RWPE2 (cell line): Measurements from ENCODE around the gene NUP160.
"Not testable (repeated sequence)": the region's sequence is repeated elsewhere in the genome, so short reads cannot be mapped to it uniquely, and the experiment has no call there.

Experiments
- ATAC-seq: fragments of 200-7000 bp; cut with Tn5 transposase; 3 replicates; pipeline ENCODE4 v1.9.1; 2021; ENCODE audit warnings: low read depth
- DNase-seq: peaks from one replicate; pipeline ENCODE4 v3.0.0-alpha.2; 2020; ENCODE audit warnings: low spot score
- H3K27ac ChIP-seq: fragments of 450-650 bp; 2 replicates; pipeline ENCODE4 v1.5.1; 2017; ENCODE audit warnings: mild to moderate bottlenecking; ENCODE audit not compliant: poor library complexity, severe bottlenecking
- H3K27me3 ChIP-seq: fragments of 250-450 bp; sonication (Bioruptor Pico); 2 replicates; pipeline ENCODE4 v1.5.1; 2021; ENCODE audit warnings: mild to moderate bottlenecking, moderate library complexity; ENCODE audit not compliant: insufficient read depth, poor library complexity, severe bottlenecking
- H3K36me3 ChIP-seq: fragments of 250-450 bp; sonication (Bioruptor Pico); 2 replicates; pipeline ENCODE4 v1.5.1; 2020; ENCODE audit warnings: low read depth, mild to moderate bottlenecking, moderate library complexity
- H3K4me1 ChIP-seq: fragments of 250-450 bp; sonication (Bioruptor Pico); 2 replicates; pipeline ENCODE4 v1.5.1; 2021; ENCODE audit warnings: mild to moderate bottlenecking, moderate library complexity; ENCODE audit not compliant: insufficient read depth, poor library complexity, severe bottlenecking
- H3K4me3 ChIP-seq: fragments of 250-450 bp; sonication (Bioruptor Pico); 2 replicates; pipeline ENCODE4 v1.5.1; 2021; ENCODE audit warnings: mild to moderate bottlenecking, moderate library complexity; ENCODE audit not compliant: severe bottlenecking
- H3K9me3 ChIP-seq: fragments of 250-450 bp; sonication (Bioruptor Pico); 2 replicates; pipeline ENCODE4 v1.5.1; 2021; ENCODE audit warnings: mild to moderate bottlenecking, moderate library complexity; ENCODE audit not compliant: severe bottlenecking
- TF ChIP-seq, protein P1 (sequence below): fragments of 450-650 bp; IDR thresholded peaks from one replicate; pipeline ENCODE4 v1.5.1; 2017; ENCODE audit warnings: mild to moderate bottlenecking, moderate library complexity; ENCODE audit not compliant: poor library complexity, severe bottlenecking

Gene NUP160

DNA sequence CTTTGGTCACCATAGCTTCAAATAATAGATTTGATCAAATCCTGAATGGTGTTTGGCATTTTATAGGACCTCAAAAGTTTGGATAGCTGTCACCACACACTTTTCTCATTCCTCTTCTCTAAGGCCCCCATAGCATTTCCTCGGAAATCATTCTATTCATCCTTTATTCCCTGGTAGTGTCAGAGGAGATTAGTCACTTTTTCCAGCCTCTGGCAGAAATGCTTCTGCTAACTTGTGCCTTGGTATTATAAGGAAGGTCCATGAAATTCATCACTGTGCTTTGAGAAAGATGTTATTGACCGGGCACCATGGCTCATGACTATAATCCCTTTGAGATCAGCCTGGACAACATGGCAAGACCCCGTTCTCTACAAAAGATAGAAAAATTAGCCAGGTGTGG, 19.7 kb upstream of the NUP160 start:
- no peaks in the 10 kb centered on the region for H3K4me1 ChIP-seq

DNA sequence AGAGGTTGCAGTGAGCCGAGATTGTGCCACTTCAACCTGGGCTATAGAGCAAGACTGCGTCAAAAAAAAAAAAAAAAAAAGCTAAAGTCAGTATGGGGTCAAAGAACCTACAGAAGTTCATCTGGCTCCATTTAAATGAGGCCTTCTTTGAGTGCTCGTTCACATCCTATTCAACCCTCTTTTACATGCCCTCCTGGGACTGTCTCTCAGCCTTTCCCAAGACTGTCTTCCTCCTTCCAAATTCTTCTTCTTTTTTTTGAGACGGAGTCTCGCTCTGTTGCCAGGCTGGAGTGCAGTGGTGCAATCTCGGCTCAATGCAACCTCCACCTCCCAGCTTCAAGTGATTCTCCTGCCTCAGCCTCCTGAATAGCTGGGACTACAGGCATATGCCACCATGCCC, 18.7 kb upstream of the NUP160 start:
- DNase-seq, ATAC-seq, H3K4me3 ChIP-seq, H3K36me3 ChIP-seq, H3K27ac ChIP-seq, H3K9me3 ChIP-seq, H3K4me1 ChIP-seq, H3K27me3 ChIP-seq: not testable (repeated sequence)

More for the DNA sequence above, 19.7 kb upstream of the NUP160 start:
- Histone ChIP-seq H3K9me3 (no peaks in the 10 kb centered on the region), H3K27me3 (no peaks in the 10 kb centered on the region), H3K4me3 (no peak overlapping the region), H3K27ac (no peak overlapping the region), H3K36me3 (no peaks in the 10 kb centered on the region)
- TF ChIP-seq, protein P1, sequence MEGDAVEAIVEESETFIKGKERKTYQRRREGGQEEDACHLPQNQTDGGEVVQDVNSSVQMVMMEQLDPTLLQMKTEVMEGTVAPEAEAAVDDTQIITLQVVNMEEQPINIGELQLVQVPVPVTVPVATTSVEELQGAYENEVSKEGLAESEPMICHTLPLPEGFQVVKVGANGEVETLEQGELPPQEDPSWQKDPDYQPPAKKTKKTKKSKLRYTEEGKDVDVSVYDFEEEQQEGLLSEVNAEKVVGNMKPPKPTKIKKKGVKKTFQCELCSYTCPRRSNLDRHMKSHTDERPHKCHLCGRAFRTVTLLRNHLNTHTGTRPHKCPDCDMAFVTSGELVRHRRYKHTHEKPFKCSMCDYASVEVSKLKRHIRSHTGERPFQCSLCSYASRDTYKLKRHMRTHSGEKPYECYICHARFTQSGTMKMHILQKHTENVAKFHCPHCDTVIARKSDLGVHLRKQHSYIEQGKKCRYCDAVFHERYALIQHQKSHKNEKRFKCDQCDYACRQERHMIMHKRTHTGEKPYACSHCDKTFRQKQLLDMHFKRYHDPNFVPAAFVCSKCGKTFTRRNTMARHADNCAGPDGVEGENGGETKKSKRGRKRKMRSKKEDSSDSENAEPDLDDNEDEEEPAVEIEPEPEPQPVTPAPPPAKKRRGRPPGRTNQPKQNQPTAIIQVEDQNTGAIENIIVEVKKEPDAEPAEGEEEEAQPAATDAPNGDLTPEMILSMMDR = no peak
- ATAC-seq (no peak), DNase-seq (no peak)

DNA sequence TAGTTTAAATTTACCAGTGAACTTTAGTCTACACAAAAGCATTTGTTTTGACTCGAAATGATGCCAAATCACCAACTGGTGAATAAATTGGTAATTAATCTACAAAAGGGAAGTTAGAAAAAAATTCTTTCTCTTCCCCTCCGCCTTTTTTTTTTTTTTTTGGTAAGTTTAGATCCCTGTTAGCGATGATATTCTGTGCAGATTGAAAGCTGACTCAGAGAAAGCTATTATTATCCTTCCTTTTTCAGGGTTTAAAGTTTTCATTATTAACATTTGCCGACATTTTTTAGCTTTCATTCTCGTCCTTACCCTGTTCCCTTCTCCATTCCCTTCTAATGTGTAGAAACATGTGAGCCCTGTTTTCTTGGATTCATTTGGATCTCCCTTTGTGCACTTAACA, 16.8 kb upstream of the NUP160 start:
- Histone ChIP-seq H3K36me3 (no peaks in the 10 kb centered on the region), H3K27ac (no peak overlapping the region), H3K4me3 (no peak overlapping the region), H3K27me3 (no peaks in the 10 kb centered on the region), H3K4me1 (no peaks in the 10 kb centered on the region), H3K9me3 (no peaks in the 10 kb centered on the region)
- ATAC-seq (no peak), DNase-seq (no peak)
- TF ChIP-seq, protein P1 = no peak

DNA sequence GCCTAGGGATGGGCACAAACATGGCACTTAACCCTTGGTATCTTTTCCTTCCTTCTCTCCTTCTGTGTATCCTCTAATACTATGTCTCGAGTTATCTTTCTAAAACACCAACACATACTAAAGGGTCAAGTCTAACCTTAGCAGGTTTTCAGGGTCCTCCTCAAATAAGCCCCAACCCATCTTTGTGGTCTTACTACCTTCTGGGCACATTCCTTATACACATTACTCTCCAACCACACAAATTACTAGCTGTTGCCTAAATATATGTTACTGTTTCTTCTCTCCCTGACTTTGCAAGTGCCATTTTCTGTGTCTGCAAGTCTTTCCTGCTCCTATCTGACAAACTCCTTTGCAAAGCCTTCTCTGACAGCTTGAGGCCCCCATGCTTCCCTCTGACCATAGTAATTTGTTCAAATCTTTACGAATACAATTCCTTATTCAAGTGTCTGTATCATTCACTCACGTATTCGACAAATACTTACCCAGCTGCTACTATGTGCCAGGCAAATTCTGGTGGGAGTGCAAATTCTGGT, 15.8 kb upstream of the NUP160 start:
- no peak overlapping the region for H3K27ac ChIP-seq
- no peaks in the 10 kb centered on the region for H3K4me1 ChIP-seq
- H3K36me3 ChIP-seq = no peaks in the 10 kb centered on the region
- H3K9me3 ChIP-seq = no peaks in the 10 kb centered on the region
- ATAC-seq (no peak), DNase-seq (no peak)
- no peaks in the 10 kb centered on the region for H3K27me3 ChIP-seq
- TF ChIP-seq, protein P1 = no peak
- H3K4me3 ChIP-seq = no peak overlapping the region

DNA sequence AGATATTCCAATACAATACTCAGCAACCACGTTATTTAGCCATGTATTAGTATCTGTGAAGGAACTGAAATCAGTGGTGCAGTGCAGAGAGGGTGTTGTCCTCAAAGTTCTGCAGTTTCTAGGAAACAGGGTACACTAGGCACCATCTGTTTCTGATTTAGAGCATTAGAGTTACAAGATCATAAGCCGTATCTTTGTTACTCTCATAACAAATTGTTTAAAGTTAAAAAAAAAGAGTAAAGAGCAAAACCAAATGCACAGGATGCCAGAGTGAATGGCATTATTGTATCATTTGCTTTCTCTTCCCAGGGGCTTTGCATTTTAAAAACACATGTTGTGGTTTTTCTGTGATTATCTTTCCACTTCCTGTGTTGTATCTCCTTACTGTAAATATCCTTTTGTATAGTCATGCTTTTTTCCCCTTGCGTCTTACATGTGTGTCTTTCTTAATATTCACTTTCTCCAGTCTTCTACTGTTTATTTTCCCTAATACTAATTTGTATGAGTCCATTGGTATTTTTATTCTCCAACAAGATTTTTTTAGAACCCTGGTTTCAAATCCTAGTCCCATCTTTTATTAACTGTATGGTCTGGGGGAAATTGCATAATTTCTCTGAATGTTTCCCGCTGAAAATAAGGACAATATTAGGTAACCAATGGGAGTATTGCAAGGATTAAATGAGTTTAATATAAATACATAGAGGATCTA, 15.2 kb upstream of the NUP160 start:
- no peaks in the 10 kb centered on the region for H3K36me3 ChIP-seq
- H3K4me1 ChIP-seq = no peaks in the 10 kb centered on the region
- no peaks in the 10 kb centered on the region for H3K9me3 ChIP-seq
- TF ChIP-seq, protein P1 = no peak
- H3K27ac ChIP-seq = no peak overlapping the region
- H3K4me3 ChIP-seq = no peak overlapping the region
- DNase-seq (no peak), ATAC-seq (no peak)
- no peaks in the 10 kb centered on the region for H3K27me3 ChIP-seq
